NCI-H446 treated with DMSO at 0.1 percent for 48 hours (cell line): ENCODE results near the gene RLN3.

ENCODE experiments used
- DNase-seq: peaks from one replicate; lab custom pipeline; 2025; lab: John Stamatoyannopoulos, UW

The RLN3 gene

GRCh38 chr19:14027856-14028450 is at the start of gene RLN3:
Gene RLN3, plus strand, starts transcription at chr19:14028148. Its CDS starts 57 bp downstream, at chr19:14028205.
- DNase-seq: no peak

GRCh38 chr19:13978351-13979243 is 49.4 kb upstream of the RLN3 start:
- DNase-seq: no peak

- DNase-seq: no peak
Measured at GRCh38 chr19:13979244-13979615, 48.7 kb upstream of the RLN3 start.

- no peak for DNase-seq
Measured at GRCh38 chr19:13979686-13980085, 48.3 kb upstream of the RLN3 start.

GRCh38 chr19:13980340-13980739 is 47.6 kb upstream of the RLN3 start:
- no peak for DNase-seq

GRCh38 chr19:13981021-13981420 is 46.9 kb upstream of the RLN3 start:
- DNase-seq: no peak

GRCh38 chr19:13981467-13981866 is 46.5 kb upstream of the RLN3 start:
- DNase-seq: no peak

- no peak for DNase-seq
Measured at GRCh38 chr19:13981988-13982501, 45.9 kb upstream of the RLN3 start.

- no peak for DNase-seq
Measured at GRCh38 chr19:13982773-13983172, 45.2 kb upstream of the RLN3 start.

- no peak for DNase-seq
Measured at GRCh38 chr19:13983213-13983889, 44.6 kb upstream of the RLN3 start.

- DNase-seq: no peak
Measured at GRCh38 chr19:13984186-13984585, 43.8 kb upstream of the RLN3 start.

- no peak for DNase-seq
Measured at GRCh38 chr19:13984875-13985741, 42.8 kb upstream of the RLN3 start.

GRCh38 chr19:13985771-13986347 is 42.1 kb upstream of the RLN3 start:
- no peak for DNase-seq

GRCh38 chr19:13986348-13986904 is 41.5 kb upstream of the RLN3 start:
- DNase-seq: no peak

- DNase-seq: no peak
Measured at GRCh38 chr19:13987101-13987890, 40.7 kb upstream of the RLN3 start.

- DNase-seq: no peak
Measured at GRCh38 chr19:13989487-13989886, 38.5 kb upstream of the RLN3 start.

GRCh38 chr19:13990085-13990484 is 37.9 kb upstream of the RLN3 start:
- DNase-seq: no peak

- DNase-seq: no peak
Measured at GRCh38 chr19:13992025-13992424, 35.9 kb upstream of the RLN3 start.

- no peak for DNase-seq
Measured at GRCh38 chr19:13993590-13994300, 34.2 kb upstream of the RLN3 start.
